H9 (cell line): ENCODE measurements around the gene PACSIN2. TPM values are rescaled to one million over a fixed set of nuclear protein-coding genes. Genes with fewer than 3 reads are reported as not detected.

Experiments used
- DNase-seq: peaks from one replicate; pipeline ENCODE4 v3.0.0-alpha.2; 2017
- H2AFZ ChIP-seq: one replicate; pipeline ENCODE4 v1.6.1; 2013; ENCODE audit warnings: mild to moderate bottlenecking, low read length, control low read depth, moderate library complexity
- H2AK5ac ChIP-seq: 2 replicates; pipeline ENCODE4 v1.6.1; 2013; ENCODE audit warnings: low read length, control low read depth, mixed read lengths; ENCODE audit not compliant: insufficient read length
- H2BK120ac ChIP-seq: one replicate; pipeline ENCODE4 v1.6.1; 2013; ENCODE audit warnings: low read depth, mild to moderate bottlenecking, low read length, control low read depth, inconsistent platforms; ENCODE audit not compliant: poor library complexity, severe bottlenecking
- H2BK12ac ChIP-seq: 2 replicates; pipeline ENCODE4 v1.6.1; 2013; ENCODE audit warnings: low read length, control low read depth, mixed read lengths, low read depth; ENCODE audit not compliant: insufficient read length
- H2BK15ac ChIP-seq: 2 replicates; pipeline ENCODE4 v1.6.1; 2013; ENCODE audit warnings: low read depth, low read length, control low read depth
- H2BK20ac ChIP-seq: one replicate; pipeline ENCODE4 v1.6.1; 2013; ENCODE audit warnings: low read depth, mild to moderate bottlenecking, low read length, control low read depth, inconsistent platforms; ENCODE audit not compliant: poor library complexity, severe bottlenecking
- H2BK5ac ChIP-seq: 2 replicates; pipeline ENCODE4 v1.6.1; 2013; ENCODE audit warnings: low read length, control low read depth, mixed read lengths; ENCODE audit not compliant: insufficient read length
- H3K14ac ChIP-seq: 2 replicates; pipeline ENCODE4 v1.6.1; 2013; ENCODE audit warnings: low read length, control low read depth; ENCODE audit not compliant: insufficient read depth
- H3K18ac ChIP-seq: 2 replicates; pipeline ENCODE4 v1.6.1; 2013; ENCODE audit warnings: low read depth, mild to moderate bottlenecking, mixed read lengths, low read length, control low read depth; ENCODE audit not compliant: insufficient read length
- H3K23ac ChIP-seq: 2 replicates; pipeline ENCODE4 v1.6.1; 2013; ENCODE audit warnings: low read length, control low read depth, mixed read lengths, low read depth; ENCODE audit not compliant: insufficient read length
- H3K23me2 ChIP-seq: 2 replicates; pipeline ENCODE4 v1.6.1; 2013; ENCODE audit warnings: low read depth, mild to moderate bottlenecking, mixed read lengths, low read length, control low read depth; ENCODE audit not compliant: insufficient read length, poor library complexity, severe bottlenecking
- H3K27ac ChIP-seq: 2 replicates; pipeline ENCODE4 v1.5.1; 2013; ENCODE audit warnings: low read length, control low read depth, mixed read lengths, low read depth; ENCODE audit not compliant: insufficient read length
- H3K27me3 ChIP-seq: 2 replicates; pipeline ENCODE4 v1.6.1; 2013; ENCODE audit warnings: low read length, control low read depth, inconsistent platforms; ENCODE audit not compliant: insufficient read depth
- H3K4ac ChIP-seq: 2 replicates; pipeline ENCODE4 v1.6.1; 2013; ENCODE audit warnings: low read depth, mild to moderate bottlenecking, control low read depth, inconsistent platforms, low read length, moderate library complexity
- H3K4me1 ChIP-seq: 2 replicates; pipeline ENCODE4 v1.6.1; 2013; ENCODE audit warnings: low read length, control low read depth, inconsistent platforms; ENCODE audit not compliant: insufficient read depth
- H3K4me2 ChIP-seq: 2 replicates; pipeline ENCODE4 v1.6.1; 2013; ENCODE audit warnings: low read length, control low read depth, mixed read lengths; ENCODE audit not compliant: insufficient read length, insufficient read depth
- H3K56ac ChIP-seq: 2 replicates; pipeline ENCODE4 v1.6.1; 2013; ENCODE audit warnings: low read depth, mild to moderate bottlenecking, mixed read lengths, low read length, control low read depth; ENCODE audit not compliant: insufficient read length
- H3K79me1 ChIP-seq: 2 replicates; pipeline ENCODE4 v1.6.1; 2013; ENCODE audit warnings: low read depth, mild to moderate bottlenecking, moderate library complexity, low read length, control low read depth, inconsistent platforms; ENCODE audit not compliant: insufficient read depth, poor library complexity, severe bottlenecking
- H3K79me2 ChIP-seq: 2 replicates; pipeline ENCODE4 v1.6.1; 2013; ENCODE audit warnings: low read length, control low read depth, inconsistent platforms; ENCODE audit not compliant: insufficient read depth
- H3K9ac ChIP-seq: 2 replicates; pipeline ENCODE4 v1.6.1; 2013; ENCODE audit warnings: low read length, control low read depth, mixed read lengths; ENCODE audit not compliant: insufficient read length; ENCODE audit errors: extremely low read depth
- H3K9me3 ChIP-seq: one replicate; pipeline ENCODE4 v1.6.1; 2013; ENCODE audit warnings: low read depth, low read length, inconsistent platforms; ENCODE audit not compliant: control insufficient read depth
- H3T11ph ChIP-seq: one replicate; pipeline ENCODE4 v1.6.1; 2013; ENCODE audit warnings: mild to moderate bottlenecking, low read length, control low read depth, inconsistent platforms
- H4K20me1 ChIP-seq: one replicate; pipeline ENCODE4 v1.6.1; 2013; ENCODE audit not compliant: control insufficient read depth, insufficient read length, insufficient read depth
- H4K5ac ChIP-seq: 2 replicates; pipeline ENCODE4 v1.6.1; 2013; ENCODE audit warnings: low read depth, mild to moderate bottlenecking, mixed read lengths, low read length, control low read depth; ENCODE audit not compliant: insufficient read length
- H4K8ac ChIP-seq: replicated peaks from 2 replicates; pipeline ENCODE4 v1.6.1; 2013; ENCODE audit warnings: low read length, control low read depth, mixed read lengths, low read depth; ENCODE audit not compliant: insufficient read length
- H4K91ac ChIP-seq: 2 replicates; pipeline ENCODE4 v1.6.1; 2013; ENCODE audit warnings: low read depth, mild to moderate bottlenecking, moderate library complexity, mixed read lengths, low read length, control low read depth; ENCODE audit not compliant: insufficient read length
- H3K27ac Mint-ChIP-seq, 3 experiments: 2 replicates in 2 of 3; 3 replicates in 1 of 3; pipeline ENCODE4 v1.8.0; 2020 to 2021; ENCODE audit warnings: mixed read lengths in 3 of 3, mild to moderate bottlenecking in 1 of 3, moderate library complexity in 1 of 3
- H3K27me3 Mint-ChIP-seq: 2 replicates; pipeline ENCODE4 v1.8.0; 2021; ENCODE audit warnings: low read depth, mild to moderate bottlenecking, moderate library complexity, mixed read lengths
- H3K36me3 Mint-ChIP-seq, 3 experiments: 2 replicates in 2 of 3; 3 replicates in 1 of 3; pipeline ENCODE4 v1.8.0; 2020 to 2021; ENCODE audit warnings: low read depth in 3 of 3, mixed read lengths in 3 of 3; ENCODE audit not compliant: insufficient read depth in 1 of 3
- H3K4me1 Mint-ChIP-seq, 2 experiments: 2 replicates each; pipeline ENCODE4 v1.8.0; 2020; ENCODE audit warnings: mixed read lengths in 2 of 2
- H3K4me3 Mint-ChIP-seq, 2 experiments: 2 replicates in 1 of 2; 3 replicates in 1 of 2; pipeline ENCODE4 v1.8.0; 2020 to 2021; ENCODE audit warnings: mild to moderate bottlenecking in 2 of 2, mixed read lengths in 2 of 2, moderate library complexity in 1 of 2
- H3K9me3 Mint-ChIP-seq, 2 experiments: 2 replicates in 1 of 2; 3 replicates in 1 of 2; pipeline ENCODE4 v1.8.0; 2020; ENCODE audit warnings: mild to moderate bottlenecking in 2 of 2, mixed read lengths in 2 of 2, moderate library complexity in 1 of 2
- WGBS: extraction: QIAGEN DNeasy Blood & Tissue Kit; methylation state at CpG from one replicate; pipeline ENCODE4 v1.1.7; 2013; ENCODE audit warnings: missing lambda C conversion rate, low lambda C conversion rate, mixed read lengths; ENCODE audit not compliant: insufficient read length; ENCODE audit errors: extremely low coverage; 5-methylcytosine and 5-hydroxymethylcytosine counted together
- total RNA-seq: library from RNA; stranded (reverse); gene quantifications from 2 replicates; pipeline ENCODE4 v1.2.1, GENCODE V29; 2021
- TF ChIP-seq, protein P1 (sequence below): fragments of 200-600 bp; sonication (generic); conservative IDR thresholded peaks from 3 replicates; pipeline ENCODE4 v1.8.0; 2021; ENCODE audit warnings: antibody characterized with exemption, mild to moderate bottlenecking

The PACSIN2 gene
- total RNA-seq, 1 experiment from 2014 or later: 62.3 TPM

DNA sequence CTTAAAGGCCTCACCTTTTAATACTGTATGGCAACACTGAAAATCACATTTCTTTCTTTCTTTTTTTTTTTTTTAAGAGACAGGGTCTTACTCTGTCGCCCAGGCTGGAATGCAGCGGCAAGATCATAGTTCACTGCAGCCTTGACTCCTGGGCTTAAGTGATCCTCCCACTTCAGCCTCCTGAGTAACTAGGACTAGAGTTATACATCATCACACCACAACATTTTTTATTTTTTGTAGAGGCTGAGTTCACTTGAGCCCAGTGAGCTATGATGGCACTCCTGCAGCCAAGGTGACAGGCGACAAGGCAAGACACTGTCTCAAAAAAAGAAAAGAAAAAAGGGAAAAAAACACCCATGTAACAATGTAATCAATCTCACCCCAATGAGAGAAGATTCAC is 167.8 kb downstream of the PACSIN2 start:
- no peaks in the 10 kb centered on the region for H3K23me2 ChIP-seq
- H3K14ac ChIP-seq: no peak overlapping the region
- no peak overlapping the region for H3T11ph ChIP-seq
- no peaks in the 10 kb centered on the region for H4K20me1 ChIP-seq
- peak overlapping the region in 1 of 3 experiments; percentile 35; a peak in 1 of 7 replicates for H3K27ac Mint-ChIP-seq
- H2BK5ac ChIP-seq: no peak overlapping the region
- no peak overlapping the region for H3K56ac ChIP-seq
- no CpG with 5 or more reads among the region's 3 CpGs for WGBS
- TF ChIP-seq, protein P1, sequence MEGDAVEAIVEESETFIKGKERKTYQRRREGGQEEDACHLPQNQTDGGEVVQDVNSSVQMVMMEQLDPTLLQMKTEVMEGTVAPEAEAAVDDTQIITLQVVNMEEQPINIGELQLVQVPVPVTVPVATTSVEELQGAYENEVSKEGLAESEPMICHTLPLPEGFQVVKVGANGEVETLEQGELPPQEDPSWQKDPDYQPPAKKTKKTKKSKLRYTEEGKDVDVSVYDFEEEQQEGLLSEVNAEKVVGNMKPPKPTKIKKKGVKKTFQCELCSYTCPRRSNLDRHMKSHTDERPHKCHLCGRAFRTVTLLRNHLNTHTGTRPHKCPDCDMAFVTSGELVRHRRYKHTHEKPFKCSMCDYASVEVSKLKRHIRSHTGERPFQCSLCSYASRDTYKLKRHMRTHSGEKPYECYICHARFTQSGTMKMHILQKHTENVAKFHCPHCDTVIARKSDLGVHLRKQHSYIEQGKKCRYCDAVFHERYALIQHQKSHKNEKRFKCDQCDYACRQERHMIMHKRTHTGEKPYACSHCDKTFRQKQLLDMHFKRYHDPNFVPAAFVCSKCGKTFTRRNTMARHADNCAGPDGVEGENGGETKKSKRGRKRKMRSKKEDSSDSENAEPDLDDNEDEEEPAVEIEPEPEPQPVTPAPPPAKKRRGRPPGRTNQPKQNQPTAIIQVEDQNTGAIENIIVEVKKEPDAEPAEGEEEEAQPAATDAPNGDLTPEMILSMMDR: no peak
- no peaks in the 10 kb centered on the region for H3K9me3 Mint-ChIP-seq
- H3K23ac ChIP-seq: no peak overlapping the region
- no peak for DNase-seq
- H2BK12ac ChIP-seq: no peak overlapping the region
- H3K79me1 ChIP-seq: no peaks in the 10 kb centered on the region
- H3K27me3 ChIP-seq: no peaks in the 10 kb centered on the region
- no peak overlapping the region for H4K5ac ChIP-seq
- no peaks in the 10 kb centered on the region for H3K9me3 ChIP-seq
- no peak overlapping the region for H2BK20ac ChIP-seq
- H3K36me3 Mint-ChIP-seq: peaks cover 1 to 13% (median 7%) of the 10 kb centered on the region in 3 experiments; a peak in 5 of 7 replicates
- no peaks in the 10 kb centered on the region for H3K4me1 Mint-ChIP-seq
- H3K79me2 ChIP-seq: no peaks in the 10 kb centered on the region
- no peak overlapping the region for H2BK15ac ChIP-seq
- no peak overlapping the region for H2AK5ac ChIP-seq
- H4K8ac ChIP-seq: no peak overlapping the region
- no peak overlapping the region for H3K4me2 ChIP-seq
- H3K9ac ChIP-seq: no peak overlapping the region
- no peaks in the 10 kb centered on the region for H3K4me1 ChIP-seq
- H3K4ac ChIP-seq: no peak overlapping the region
- no peak overlapping the region for H4K91ac ChIP-seq
- H3K4me3 Mint-ChIP-seq: no peak overlapping the region
- no peak overlapping the region for H2AFZ ChIP-seq
- no peaks in the 10 kb centered on the region for H3K27me3 Mint-ChIP-seq
- no peak overlapping the region for H3K27ac ChIP-seq
- H3K18ac ChIP-seq: no peak overlapping the region
- H2BK120ac ChIP-seq: no peak overlapping the region
